Tibial nerve (tissue), 4 donors: ENCODE measurements around the gene IGLL5.

ENCODE experiments used
- EP300 ChIP-seq, 2 donors: sonication (generic); formaldehyde crosslinking; IDR thresholded peaks; one replicate each; pipeline ENCODE4 v1.6.1; 2017; ENCODE audit warnings: antibody characterized with exemption in 2 of 2, mild to moderate bottlenecking in 1 of 2
- POLR2A ChIP-seq, 2 donors: fragments of 450-650 bp; IDR thresholded peaks; one replicate each; pipeline ENCODE4 v1.6.1; 2017; ENCODE audit warnings: antibody characterized with exemption in 2 of 2, mild to moderate bottlenecking in 2 of 2, moderate library complexity in 2 of 2
- TF ChIP-seq, protein P1 (sequence below), 5 experiments: fragments of 200-600 bp in 3 of 5; fragments of 450-650 bp in 2 of 5; sonication (generic) in 3 of 5; IDR thresholded peaks; one replicate each; pipeline ENCODE4 v1.5.1; 2016 to 2019; ENCODE audit warnings: antibody characterized with exemption in 5 of 5, mild to moderate bottlenecking in 3 of 5, moderate library complexity in 2 of 5

DNA sequence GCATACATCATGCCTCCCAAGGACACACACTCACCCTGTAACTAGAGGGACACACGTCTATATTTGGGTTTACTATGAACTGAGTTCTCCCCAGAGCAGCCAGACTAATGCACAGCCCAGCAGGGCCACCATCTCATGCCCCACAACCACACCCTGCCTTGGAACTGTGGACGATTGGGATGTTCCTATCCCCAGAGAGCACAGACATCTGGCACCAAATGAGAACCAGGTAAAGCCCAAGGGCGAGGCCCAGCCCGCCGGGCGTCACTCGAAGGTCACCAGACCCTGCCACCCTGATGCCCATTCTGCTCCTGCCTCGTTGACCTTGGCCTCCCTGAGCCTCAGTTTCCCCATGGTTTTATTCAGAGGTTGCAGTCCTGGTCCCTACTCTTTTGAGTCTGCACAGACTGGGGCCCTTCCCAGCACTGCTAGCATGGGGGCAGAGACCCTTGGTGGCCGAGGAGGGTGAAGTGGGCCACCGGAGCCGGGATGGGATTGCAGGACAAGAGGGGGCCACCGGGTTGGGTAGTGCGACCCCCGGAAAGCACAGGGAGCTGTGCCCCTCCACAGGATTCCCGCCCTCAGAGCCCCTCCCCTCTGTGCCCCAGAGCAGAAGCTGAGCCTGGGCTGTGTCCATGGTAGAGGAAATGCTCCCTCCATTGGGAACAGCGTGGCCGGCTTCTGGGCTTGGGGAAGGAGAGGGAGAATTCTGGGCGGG lies 56.8 kb downstream of the IGLL5 start:
- TF ChIP-seq, protein P1, sequence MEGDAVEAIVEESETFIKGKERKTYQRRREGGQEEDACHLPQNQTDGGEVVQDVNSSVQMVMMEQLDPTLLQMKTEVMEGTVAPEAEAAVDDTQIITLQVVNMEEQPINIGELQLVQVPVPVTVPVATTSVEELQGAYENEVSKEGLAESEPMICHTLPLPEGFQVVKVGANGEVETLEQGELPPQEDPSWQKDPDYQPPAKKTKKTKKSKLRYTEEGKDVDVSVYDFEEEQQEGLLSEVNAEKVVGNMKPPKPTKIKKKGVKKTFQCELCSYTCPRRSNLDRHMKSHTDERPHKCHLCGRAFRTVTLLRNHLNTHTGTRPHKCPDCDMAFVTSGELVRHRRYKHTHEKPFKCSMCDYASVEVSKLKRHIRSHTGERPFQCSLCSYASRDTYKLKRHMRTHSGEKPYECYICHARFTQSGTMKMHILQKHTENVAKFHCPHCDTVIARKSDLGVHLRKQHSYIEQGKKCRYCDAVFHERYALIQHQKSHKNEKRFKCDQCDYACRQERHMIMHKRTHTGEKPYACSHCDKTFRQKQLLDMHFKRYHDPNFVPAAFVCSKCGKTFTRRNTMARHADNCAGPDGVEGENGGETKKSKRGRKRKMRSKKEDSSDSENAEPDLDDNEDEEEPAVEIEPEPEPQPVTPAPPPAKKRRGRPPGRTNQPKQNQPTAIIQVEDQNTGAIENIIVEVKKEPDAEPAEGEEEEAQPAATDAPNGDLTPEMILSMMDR (IDR thresholded peaks at IDR 0.05): no peak
- TF ChIP-seq POLR2A (IDR thresholded peaks at IDR 0.05) (no peak), EP300 (IDR thresholded peaks at IDR 0.05) (no peak)
